Spleen (tissue), 11 donors: ENCODE results near the gene SMIM35. TPM values are rescaled to one million over a fixed set of nuclear protein-coding genes. Genes with fewer than 3 reads are reported as not detected.

Source experiments
- DNase-seq: peaks from one replicate; pipeline ENCODE4 v3.0.0-alpha.2; 2020
- H3K27ac ChIP-seq, 8 donors: fragments of 200-600 bp; sonication (generic) in 7 of 8; 1 replicate in 4 of 8; 2 replicates in 4 of 8; pipeline versions ENCODE4 v1.5.0 to v1.8.0; 2016 to 2021; ENCODE audit warnings: inconsistent platforms in 4 of 8, mild to moderate bottlenecking in 4 of 8, moderate library complexity in 1 of 8
- H3K27me3 ChIP-seq, 7 donors: fragments of 200-600 bp; sonication (generic) in 6 of 7; replicated peaks in 1 of 7; 1 replicate in 4 of 7; 2 replicates in 3 of 7; pipeline versions ENCODE4 v1.5.0 to v1.8.0; 2016 to 2021; ENCODE audit warnings: inconsistent platforms in 3 of 7, mild to moderate bottlenecking in 1 of 7
- H3K36me3 ChIP-seq, 6 donors: fragments of 200-600 bp; sonication (generic) in 5 of 6; 1 replicate in 4 of 6; 2 replicates in 2 of 6; pipeline versions ENCODE4 v1.5.0 to v1.8.0; 2016 to 2021; ENCODE audit warnings: inconsistent platforms in 2 of 6
- H3K4me1 ChIP-seq, 6 donors: fragments of 200-600 bp; sonication (generic) in 5 of 6; 1 replicate in 3 of 6; 2 replicates in 3 of 6; pipeline versions ENCODE4 v1.5.0 to v1.8.0; 2016 to 2021; ENCODE audit warnings: inconsistent platforms in 3 of 6
- H3K4me3 ChIP-seq, 8 donors: fragments of 200-600 bp; sonication (generic) in 7 of 8; 1 replicate in 4 of 8; 2 replicates in 4 of 8; pipeline versions ENCODE4 v1.5.0 to v1.8.0; 2016 to 2021; ENCODE audit warnings: inconsistent platforms in 4 of 8, mild to moderate bottlenecking in 4 of 8, moderate library complexity in 2 of 8
- H3K9me3 ChIP-seq, 8 donors: fragments of 200-600 bp; sonication (generic) in 7 of 8; 1 replicate in 4 of 8; 2 replicates in 4 of 8; pipeline versions ENCODE4 v1.5.0 to v1.8.0; 2016 to 2021; ENCODE audit warnings: inconsistent platforms in 4 of 8
- CTCF ChIP-seq, 11 experiments: fragments of 200-600 bp in 7 of 11; fragments of 450-650 bp in 4 of 11; sonication (generic) in 4 of 11; IDR thresholded peaks in 8 of 11; conservative IDR thresholded peaks in 3 of 11; 1 replicate in 7 of 11; 2 replicates in 4 of 11; pipeline versions ENCODE4 v1.4.0 to v1.8.0; 2016 to 2021; ENCODE audit warnings: antibody characterized with exemption in 11 of 11, inconsistent platforms in 4 of 11, mild to moderate bottlenecking in 1 of 11
- POLR2A ChIP-seq, 3 donors: fragments of 450-650 bp; IDR thresholded peaks; one replicate each; pipeline ENCODE4 v1.5.1; 2017; ENCODE audit warnings: antibody characterized with exemption in 3 of 3, mild to moderate bottlenecking in 1 of 3
- POLR2AphosphoS5 ChIP-seq, 3 donors: sonication (generic); formaldehyde crosslinking; IDR thresholded peaks; one replicate each; pipeline ENCODE4 v1.5.1; 2017; ENCODE audit warnings: antibody characterized with exemption in 3 of 3
- WGBS, 5 donors: extraction: QIAGEN DNeasy Blood & Tissue Kit in 3 of 5; methylation state at CpG; one replicate each; pipeline versions ENCODE4 v1.1.5 to v1.1.7; 2013 to 2018; 5-methylcytosine and 5-hydroxymethylcytosine counted together
- intact Hi-C: fragments of 100-400 bp; cut with DNase I; formaldehyde crosslinking; loops from one replicate; pipeline ENCODE4 v1.15.0; 2023; ENCODE audit warnings: low total_unique reads
- polyA plus RNA-seq, 3 donors: library from polyadenylated mRNA; stranded (reverse); fragments of 200-250 nt; gene quantifications; one replicate each; pipeline ENCODE4 v1.2.1, GENCODE V29; 2013
- total RNA-seq, 7 donors: library from RNA; depleted of rRNA in 3 of 7; stranded (reverse); fragments of >200 nt in 3 of 7; fragmentation: NEBNext Ultra II Directional in 4 of 7; extraction: Animal tissue kit (Norgen Biotek cat#: 25700) in 4 of 7; gene quantifications; one replicate each; pipeline versions ENCODE4 v1.1.0 to v1.2.1, GENCODE V29; 2016 to 2021
- donor health status: healthy with polysubstance abuse.
- donor health status: DM: no; HTN: no; CAD: no; lungs with moderate emphysema.
- donor health status: DM: no; HTN: no; CAD: no.
- donor health status: Bipolar disorder and iron deficiency.
- donor health status: healthy.
- donor health status: DM: no; HTN: no; CAD: no.
- donor health status: DM: yes; HTN: yes; CAD: no.

Gene SMIM35
- total and polyA plus RNA-seq, 10 donors = 0.16 to 1.3 (median 0.39) TPM

GRCh38 chr11:118058311-118059245, 28.2 kb downstream of the SMIM35 start:
- TF ChIP-seq POLR2AphosphoS5 (IDR thresholded peaks at IDR 0.05) = no peak
- intact Hi-C loops = loop anchor here (10.0 kb wide), 2 partner anchors 214 to 254 kb away; no protein-coding TSS in a partner anchor
- Histone ChIP-seq H3K4me3 (no peak overlapping the region), H3K36me3 (no peaks in the 10 kb centered on the region), H3K4me1 (peaks cover 0 to 2% (median under 1%) of the 10 kb centered on the region in 6 donors), H3K27me3 (no peaks in the 10 kb centered on the region), H3K9me3 (no peaks in the 10 kb centered on the region), H3K27ac (no peak overlapping the region)
- WGBS, 5 donors = 67 to 76% (median 74%) methylated on average over 20 of the region's 20 CpGs
- DNase-seq = peak; percentile 51

DNA sequence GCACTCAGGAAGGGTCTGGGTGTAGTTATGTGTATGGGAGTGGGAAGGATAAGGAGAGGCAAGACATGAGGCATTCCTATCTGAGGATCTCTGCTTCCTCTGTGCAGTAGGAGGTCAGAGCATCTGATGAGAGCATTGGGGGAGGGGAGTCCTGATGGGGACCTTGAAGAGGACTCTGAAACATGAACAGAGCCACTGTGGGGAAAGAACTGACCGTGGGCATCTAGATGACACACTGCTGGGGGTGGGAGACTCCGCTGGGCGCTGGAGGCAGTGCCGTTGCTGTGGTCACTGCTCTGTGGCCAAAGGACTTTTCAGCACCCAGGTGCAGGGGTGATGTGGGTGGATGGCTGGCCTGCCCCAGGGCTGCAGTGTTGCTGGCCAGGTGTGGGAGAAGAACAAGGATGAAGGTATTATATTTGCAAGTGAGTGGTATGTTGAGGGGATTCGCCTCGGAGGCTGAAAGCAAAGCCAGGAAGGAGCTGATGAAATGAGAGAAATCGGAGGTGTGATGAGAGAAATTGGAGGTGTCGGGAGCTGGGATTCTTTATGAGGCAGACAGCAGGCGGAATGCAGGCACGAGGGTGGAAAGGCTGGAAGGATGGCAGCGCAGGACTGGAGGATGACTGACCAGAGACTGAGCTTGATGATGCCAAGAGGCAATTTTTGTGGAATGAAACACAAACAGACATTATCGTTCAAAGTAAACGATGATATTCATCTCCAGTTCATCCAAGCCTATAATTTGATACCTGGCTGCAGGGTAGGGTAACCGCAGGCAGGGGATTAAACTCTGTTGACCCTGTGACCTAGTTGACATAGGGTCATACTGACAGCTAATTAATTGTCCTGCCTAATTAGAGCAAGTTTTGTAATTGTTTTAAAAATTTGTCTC, 29.3 kb downstream of the SMIM35 start:
- Histone ChIP-seq H3K4me1 (peaks cover 4 to 13% (median 11%) of the 10 kb centered on the region in 6 donors), H3K27me3 (no peaks in the 10 kb centered on the region), H3K4me3 (no peak overlapping the region), H3K27ac (no peak overlapping the region), H3K36me3 (no peaks in the 10 kb centered on the region), H3K9me3 (no peaks in the 10 kb centered on the region)
- DNase-seq = no peak
- 77 to 91% (median 87%) methylated on average over 14 of the region's 14 CpGs for WGBS, 5 donors
- intact Hi-C loops = loop anchor here (10.0 kb wide), 2 partner anchors 213 to 253 kb away; no protein-coding TSS in a partner anchor
- TF ChIP-seq POLR2A (IDR thresholded peaks at IDR 0.05) (no peak), CTCF (IDR thresholded peaks at IDR 0.05 in 8 of 11, conservative IDR thresholded peaks at IDR 0.05 in 3 of 11) (no peak), POLR2AphosphoS5 (IDR thresholded peaks at IDR 0.05) (no peak)

GRCh38 chr11:118056806-118057205, 30.0 kb downstream of the SMIM35 start:
- intact Hi-C loops = loop anchor here (10.0 kb wide), 2 partner anchors 212 to 252 kb away; no protein-coding TSS in a partner anchor
- 44 to 71% (median 56%) methylated on average over 8 of the region's 8 CpGs for WGBS, 5 donors

More at GRCh38 chr11:118056806-118057205, 30.0 kb downstream of the SMIM35 start:
- Histone ChIP-seq H3K9me3 (no peaks in the 10 kb centered on the region), H3K4me1 (peaks cover 4 to 19% (median 18%) of the 10 kb centered on the region in 6 donors), H3K36me3 (no peaks in the 10 kb centered on the region), H3K27ac (no peak overlapping the region), H3K27me3 (no peaks in the 10 kb centered on the region), H3K4me3 (no peak overlapping the region)
- no peak for DNase-seq
- TF ChIP-seq CTCF (IDR thresholded peaks at IDR 0.05 in 8 of 11, conservative IDR thresholded peaks at IDR 0.05 in 3 of 11) (no peak), POLR2A (IDR thresholded peaks at IDR 0.05) (no peak), POLR2AphosphoS5 (IDR thresholded peaks at IDR 0.05) (no peak)
